Neural cell (in vitro differentiated cells): ENCODE results near the gene INPP4B. TPM values are rescaled to one million over a fixed set of nuclear protein-coding genes. Genes with fewer than 3 reads are reported as not detected.

Experiments used
- H2AFZ ChIP-seq: fragments of 200-600, 300-800 bp; sonication (generic), shearing (Covaris generic); 2 replicates; pipeline ENCODE4 v1.6.0; 2014; ENCODE audit warnings: low read depth, mild to moderate bottlenecking, antibody characterized with exemption, low read length, moderate library complexity
- H3F3A ChIP-seq: fragments of 200-600 bp; shearing (Covaris generic); 2 replicates; pipeline ENCODE4 v1.6.1; 2016; ENCODE audit warnings: mild to moderate bottlenecking, moderate library complexity, mixed read lengths, antibody characterized with exemption, low read length; ENCODE audit not compliant: insufficient read depth, poor library complexity, severe bottlenecking
- H3K27ac ChIP-seq: fragments of 200-600, 300-800 bp; sonication (generic), shearing (Covaris generic); 2 replicates; pipeline ENCODE4 v1.5.1; 2014; ENCODE audit warnings: mild to moderate bottlenecking, low read length, moderate library complexity
- H3K27me3 ChIP-seq: fragments of 300-800, 200-600 bp; sonication (generic), shearing (Covaris generic); 2 replicates; pipeline ENCODE4 v1.6.0; 2014; ENCODE audit warnings: mild to moderate bottlenecking, low read depth, low read length, moderate library complexity; ENCODE audit not compliant: insufficient read depth
- H3K36me3 ChIP-seq: fragments of 300-800, 200-600 bp; sonication (generic), shearing (Covaris generic); 2 replicates; pipeline ENCODE4 v1.5.1; 2014; ENCODE audit warnings: mild to moderate bottlenecking, antibody characterized with exemption, low read length, moderate library complexity; ENCODE audit not compliant: insufficient read depth
- H3K4me2 ChIP-seq: fragments of 300-800, 200-600 bp; sonication (generic), shearing (Covaris generic); 2 replicates; pipeline ENCODE4 v1.6.0; 2014; ENCODE audit warnings: mild to moderate bottlenecking, low read length
- H3K4me3 ChIP-seq: fragments of 300-800, 200-600 bp; sonication (generic), shearing (Covaris generic); 2 replicates; pipeline ENCODE4 v1.5.1; 2014; ENCODE audit warnings: mild to moderate bottlenecking, low read length, moderate library complexity
- H3K79me2 ChIP-seq: fragments of 200-600 bp; shearing (Covaris generic); replicated peaks from 2 replicates; pipeline ENCODE4 v1.6.0; 2014; ENCODE audit warnings: mild to moderate bottlenecking, low read length, moderate library complexity; ENCODE audit not compliant: insufficient read depth
- H3K9ac ChIP-seq: fragments of 300-800, 200-600 bp; sonication (generic), shearing (Covaris generic); 2 replicates; pipeline ENCODE4 v1.6.1; 2016; ENCODE audit warnings: mild to moderate bottlenecking, low read length, mixed read lengths
- H3K9me2 ChIP-seq: fragments of 200-600 bp; shearing (Covaris generic); 2 replicates; pipeline ENCODE4 v1.6.1; 2016; ENCODE audit warnings: mild to moderate bottlenecking, low read length, mixed read lengths; ENCODE audit not compliant: insufficient read depth
- H3K9me3 ChIP-seq: fragments of 200-600, 300-800 bp; sonication (generic), shearing (Covaris generic); 2 replicates; pipeline ENCODE4 v1.6.1; 2016; ENCODE audit warnings: mild to moderate bottlenecking, mixed run types, low read length, moderate library complexity, mixed read lengths
- H4K20me1 ChIP-seq: fragments of 200-600 bp; shearing (Covaris generic); 2 replicates; pipeline ENCODE4 v1.6.1; 2016; ENCODE audit warnings: mild to moderate bottlenecking, mixed run types; ENCODE audit not compliant: insufficient read depth
- CTCF ChIP-seq: fragments of 450-650 bp; IDR thresholded peaks from 2 replicates; pipeline ENCODE4 v1.5.1; 2014; ENCODE audit warnings: antibody characterized with exemption, mild to moderate bottlenecking, moderate library complexity; ENCODE audit not compliant: poor library complexity, severe bottlenecking
- EP300 ChIP-seq: fragments of 450-650 bp; conservative IDR thresholded peaks from 2 replicates; pipeline ENCODE4 v1.6.1; 2014; ENCODE audit warnings: antibody characterized with exemption, mild to moderate bottlenecking, moderate library complexity; ENCODE audit not compliant: poor library complexity, severe bottlenecking
- EZH2 ChIP-seq: fragments of 200-600, 300-800 bp; shearing (Covaris generic), sonication (generic); IDR thresholded peaks from 2 replicates; pipeline ENCODE4 v1.6.1; 2014; ENCODE audit warnings: antibody characterized with exemption, low read length, borderline replicate concordance, mild to moderate bottlenecking; ENCODE audit not compliant: insufficient read depth, poor library complexity, severe bottlenecking
- MXI1 ChIP-seq: fragments of 450-650 bp; conservative IDR thresholded peaks from 2 replicates; pipeline ENCODE4 v1.6.1; 2014; ENCODE audit warnings: antibody characterized with exemption, mild to moderate bottlenecking; ENCODE audit not compliant: poor library complexity, severe bottlenecking
- POLR2AphosphoS5 ChIP-seq: IDR thresholded peaks from 2 replicates; pipeline ENCODE4 v1.6.1; 2012
- RAD21 ChIP-seq: fragments of 450-650 bp; conservative IDR thresholded peaks from 2 replicates; pipeline ENCODE4 v1.6.1; 2014; ENCODE audit warnings: antibody characterized with exemption, mild to moderate bottlenecking, moderate library complexity
- REST ChIP-seq: IDR thresholded peaks from 2 replicates; pipeline ENCODE4 v1.6.1; 2012; ENCODE audit warnings: borderline replicate concordance
- SMC3 ChIP-seq: fragments of 450-650 bp; conservative IDR thresholded peaks from 2 replicates; pipeline ENCODE4 v1.6.1; 2014; ENCODE audit warnings: antibody characterized with exemption, mild to moderate bottlenecking, moderate library complexity; ENCODE audit not compliant: poor library complexity
- TAF1 ChIP-seq: IDR thresholded peaks from 2 replicates; pipeline ENCODE4 v1.6.1; 2012; ENCODE audit warnings: low read depth
- polyA plus RNA-seq: library from polyadenylated mRNA; depleted of rRNA; stranded (reverse); fragments of >200 nt; gene quantifications from 2 replicates; pipeline ENCODE4 v1.2.3, GENCODE V29; 2014

The INPP4B gene
- polyA plus RNA-seq, 1 donor from 2014 or later = 0.30 TPM

DNA sequence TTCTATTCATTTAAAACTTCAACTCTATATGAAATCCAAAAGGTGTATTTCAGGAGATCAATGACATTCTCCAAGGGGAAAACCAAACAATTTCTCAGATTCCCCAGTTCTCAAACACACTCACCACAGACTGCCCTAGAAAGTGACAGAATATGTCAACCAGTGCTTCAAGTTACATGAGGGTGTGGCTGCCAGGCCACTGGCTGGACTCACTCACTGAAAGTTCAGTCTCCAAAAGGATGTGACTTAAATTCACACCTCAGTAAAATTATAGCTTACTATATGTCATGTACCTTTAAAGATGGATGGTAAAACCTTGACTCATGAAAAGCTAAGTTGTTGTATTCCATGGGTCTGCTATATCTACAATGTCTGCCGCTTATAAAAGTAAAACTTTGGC lies 7.3 kb downstream of the INPP4B start:
- H3K9me3 ChIP-seq = no peaks in the 10 kb centered on the region

DNA sequence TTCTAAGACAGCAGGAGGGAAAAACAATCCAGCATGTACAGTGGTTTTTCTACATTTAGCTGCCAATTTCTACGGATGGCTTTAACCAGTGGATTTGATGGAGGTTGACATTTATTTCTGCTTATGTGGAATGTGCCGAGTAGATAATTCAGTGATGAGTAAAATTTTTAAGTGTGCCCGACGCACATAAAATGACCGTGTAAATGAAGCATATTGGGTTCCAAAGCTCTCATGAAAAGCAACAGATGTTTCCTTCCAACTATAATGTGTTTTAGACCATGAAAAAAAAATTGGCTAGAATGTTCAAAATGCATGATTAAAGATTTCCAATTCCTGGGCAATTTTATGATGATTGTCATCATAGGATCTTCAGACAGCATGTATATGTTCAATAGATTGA lies 14.1 kb downstream of the INPP4B start:
- no peaks in the 10 kb centered on the region for H3K9me3 ChIP-seq
- no peaks in the 10 kb centered on the region for H3K79me2 ChIP-seq
- no peak for TF ChIP-seq EP300
- no peak overlapping the region for H3K4me2 ChIP-seq
- H4K20me1 ChIP-seq = no peaks in the 10 kb centered on the region
- H3K9me2 ChIP-seq = no peaks in the 10 kb centered on the region
- no peaks in the 10 kb centered on the region for H3K36me3 ChIP-seq
- H3K4me3 ChIP-seq = no peak overlapping the region
- no peak overlapping the region for H3K27ac ChIP-seq
- no peak overlapping the region for H3K9ac ChIP-seq
- H2AFZ ChIP-seq = no peak overlapping the region
- no peaks in the 10 kb centered on the region for H3K27me3 ChIP-seq
- H3F3A ChIP-seq = no peaks in the 10 kb centered on the region

More for the DNA sequence above, 7.3 kb downstream of the INPP4B start:
- Histone ChIP-seq H4K20me1 (no peaks in the 10 kb centered on the region), H3K9ac (no peak overlapping the region), H3K36me3 (no peaks in the 10 kb centered on the region), H3K27me3 (peaks cover 2% of the 10 kb centered on the region), H3K9me2 (no peaks in the 10 kb centered on the region), H3K27ac (no peak overlapping the region), H2AFZ (no peak overlapping the region), H3F3A (no peaks in the 10 kb centered on the region), H3K4me3 (no peak overlapping the region), H3K4me2 (no peak overlapping the region), H3K79me2 (no peaks in the 10 kb centered on the region)
- TF ChIP-seq EP300 = no peak
- no peak for TF ChIP-seq REST
- TF ChIP-seq EZH2 = no peak
- no peak for TF ChIP-seq CTCF
- TF ChIP-seq POLR2AphosphoS5 = no peak
- TF ChIP-seq SMC3 = no peak
- no peak for TF ChIP-seq TAF1
- no peak for TF ChIP-seq RAD21
- TF ChIP-seq MXI1 = no peak
